ENCODE results near the gene CREM.

DNA sequence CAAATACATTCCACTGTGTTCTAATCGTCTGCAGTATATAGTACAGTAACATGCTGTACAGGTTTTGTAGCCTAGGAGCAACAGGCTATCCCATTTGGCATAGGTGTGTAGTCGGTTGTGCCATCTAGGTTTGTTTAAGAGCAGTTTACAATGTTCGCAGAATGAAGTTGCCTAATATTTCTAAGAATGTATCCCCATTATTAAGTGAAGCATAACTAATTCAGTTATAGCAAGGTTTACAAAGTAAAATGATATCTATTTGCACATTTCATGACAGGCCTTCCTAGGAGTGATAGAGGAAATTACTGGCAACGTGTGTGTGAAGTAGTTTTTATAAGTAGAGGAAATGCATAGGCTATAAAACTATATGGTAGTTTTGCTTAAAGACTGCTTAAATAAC, 4.0 kb downstream of the CREM start:
- TF ChIP-seq, protein P1, sequence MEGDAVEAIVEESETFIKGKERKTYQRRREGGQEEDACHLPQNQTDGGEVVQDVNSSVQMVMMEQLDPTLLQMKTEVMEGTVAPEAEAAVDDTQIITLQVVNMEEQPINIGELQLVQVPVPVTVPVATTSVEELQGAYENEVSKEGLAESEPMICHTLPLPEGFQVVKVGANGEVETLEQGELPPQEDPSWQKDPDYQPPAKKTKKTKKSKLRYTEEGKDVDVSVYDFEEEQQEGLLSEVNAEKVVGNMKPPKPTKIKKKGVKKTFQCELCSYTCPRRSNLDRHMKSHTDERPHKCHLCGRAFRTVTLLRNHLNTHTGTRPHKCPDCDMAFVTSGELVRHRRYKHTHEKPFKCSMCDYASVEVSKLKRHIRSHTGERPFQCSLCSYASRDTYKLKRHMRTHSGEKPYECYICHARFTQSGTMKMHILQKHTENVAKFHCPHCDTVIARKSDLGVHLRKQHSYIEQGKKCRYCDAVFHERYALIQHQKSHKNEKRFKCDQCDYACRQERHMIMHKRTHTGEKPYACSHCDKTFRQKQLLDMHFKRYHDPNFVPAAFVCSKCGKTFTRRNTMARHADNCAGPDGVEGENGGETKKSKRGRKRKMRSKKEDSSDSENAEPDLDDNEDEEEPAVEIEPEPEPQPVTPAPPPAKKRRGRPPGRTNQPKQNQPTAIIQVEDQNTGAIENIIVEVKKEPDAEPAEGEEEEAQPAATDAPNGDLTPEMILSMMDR (IDR thresholded peaks at IDR 0.05; ENCODE audit: poor library complexity), result no peak
- no peak for TF ChIP-seq EZH2phosphoT487 (IDR thresholded peaks at IDR 0.05; ENCODE audit: low read depth, severe bottlenecking, unreplicated experiment)

Measured in hepatocyte (in vitro differentiated cells).